ENCODE measurements around the gene KIF11. TPM values are rescaled to one million over a fixed set of nuclear protein-coding genes. Genes with fewer than 3 reads are reported as not detected.

KIF11 gene
- total RNA-seq, 1 donor from 2014 or later = 0.29 TPM

DNA sequence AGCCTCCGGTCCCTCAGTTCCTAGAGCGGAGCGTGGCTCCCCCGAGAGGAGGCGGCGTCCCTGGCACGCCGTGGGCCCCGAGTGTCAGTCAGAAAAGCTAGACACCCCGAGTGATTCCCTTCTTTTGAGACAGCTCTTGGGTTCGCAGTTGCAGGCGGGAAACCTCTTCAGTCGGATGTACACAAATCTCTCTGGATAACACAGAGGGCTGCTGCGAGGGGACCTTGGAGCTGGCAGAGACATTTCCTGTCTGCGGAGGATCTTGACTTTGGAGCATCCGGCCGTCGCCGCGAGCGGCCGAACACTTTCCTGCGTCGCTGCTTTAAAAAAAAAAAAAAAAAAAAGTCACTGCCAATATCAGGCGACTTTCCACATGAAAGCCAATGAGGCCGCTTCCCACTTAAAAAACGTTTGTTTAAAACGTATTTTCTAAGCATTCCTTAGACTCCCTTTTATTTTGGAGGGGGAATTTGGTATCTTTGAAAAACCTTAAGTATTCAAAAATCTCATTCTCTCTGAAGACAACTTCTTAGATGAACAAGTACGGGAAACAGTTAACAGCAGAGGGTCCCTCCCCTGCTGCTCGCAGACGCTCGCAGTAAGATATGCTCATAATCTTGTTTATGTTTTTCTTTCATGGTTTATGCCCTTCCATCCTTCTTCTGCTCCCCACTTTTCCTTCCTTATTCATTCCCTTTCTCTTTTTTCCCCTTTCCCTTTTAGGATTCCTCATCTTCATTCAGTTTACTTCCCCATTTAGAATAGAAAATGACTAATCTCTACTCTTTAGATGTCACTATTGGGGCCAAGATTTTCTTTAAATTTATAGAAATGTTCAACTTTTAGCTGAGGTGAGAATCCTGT lies 106.8 kb downstream of the KIF11 start:
- no peak for DNase-seq (ENCODE audit: low spot score)

DNA sequence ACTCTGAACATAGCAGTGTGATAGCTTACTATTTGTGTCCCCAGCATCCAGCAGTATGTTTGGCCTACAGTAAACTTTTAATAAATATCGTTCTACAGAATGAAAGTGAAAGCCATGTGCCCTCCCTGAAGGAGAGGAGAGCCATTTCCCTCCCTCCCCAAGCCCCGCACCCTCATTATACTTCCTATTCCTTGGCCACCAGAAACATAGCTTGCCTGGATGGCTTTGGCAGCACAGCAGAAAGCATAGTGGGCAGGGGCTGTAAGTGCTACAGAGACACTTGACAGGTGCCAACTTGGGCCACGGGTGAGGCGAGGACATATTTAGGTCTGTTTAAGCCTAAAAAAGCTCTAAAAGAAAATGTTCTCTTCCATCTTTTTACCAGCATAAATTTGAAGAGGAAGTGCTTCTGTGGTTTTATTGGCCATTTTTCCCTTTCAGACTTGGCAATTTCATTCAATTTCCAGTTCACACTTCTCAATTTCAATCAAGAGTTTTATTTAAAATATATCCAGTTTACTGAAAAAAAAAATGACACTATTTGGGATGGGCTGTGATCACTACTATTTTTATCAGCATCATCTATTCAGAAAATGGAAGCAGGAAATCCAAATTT lies 109.5 kb downstream of the KIF11 start:
- no peak for DNase-seq (ENCODE audit: low spot score)

Other genes with a start within 250 kb of the KIF11 start
- 37.4 TPM for gene IDE, start 19.0 kb upstream of the KIF11 start, total RNA-seq
- gene HHEX, start 96.8 kb downstream of the KIF11 start, total RNA-seq = 6.8 TPM

Measured in mesenteric fat pad (tissue), 1 donor.